GM21423 (cell line): ENCODE results near the gene BMPR2.

Experiments
- ATAC-seq: cut with Tn5 transposase; IDR thresholded peaks from one replicate; pipeline ENCODE4 v1.9.1; 2021; ENCODE audit warnings: mild to moderate bottlenecking, moderate library complexity; ENCODE audit not compliant: unreplicated experiment

BMPR2 gene

GRCh38 chr2:202588647-202589581, 212.8 kb downstream of the BMPR2 start:
- peak; percentile 79 for ATAC-seq

GRCh38 chr2:202589582-202589949, 213.4 kb downstream of the BMPR2 start:
- ATAC-seq, result no peak

- no peak for ATAC-seq
These were observed 216.4 kb downstream of the BMPR2 start for GRCh38 chr2:202592566-202592965.

GRCh38 chr2:202599105-202599504, 223.0 kb downstream of the BMPR2 start:
- no peak for ATAC-seq

GRCh38 chr2:202599911-202600310, 223.8 kb downstream of the BMPR2 start:
- ATAC-seq, result no peak

- no peak for ATAC-seq
These were observed 228.6 kb downstream of the BMPR2 start for GRCh38 chr2:202604699-202605098.

- no peak for ATAC-seq
These were observed 229.0 kb downstream of the BMPR2 start for GRCh38 chr2:202605174-202605573.

GRCh38 chr2:202608142-202608852, 232.2 kb downstream of the BMPR2 start:
- no peak for ATAC-seq

GRCh38 chr2:202609381-202610145, 233.4 kb downstream of the BMPR2 start:
- ATAC-seq, result peak; percentile 87

- ATAC-seq, result no peak
These were observed 234.3 kb downstream of the BMPR2 start for GRCh38 chr2:202610380-202610779.

- no peak for ATAC-seq
These were observed 236.0 kb downstream of the BMPR2 start for GRCh38 chr2:202612145-202612544.

GRCh38 chr2:202613479-202613878, 237.4 kb downstream of the BMPR2 start:
- ATAC-seq, result no peak
